Right lobe of liver (tissue), 6 donors: Measurements from ENCODE around the gene PGA4. TPM values are rescaled to one million over a fixed set of nuclear protein-coding genes. Genes with fewer than 3 reads are reported as not detected.
A peak's percentile ranks its signal among the peaks of the same experiment; 100 is the strongest.

Experiments
- ATAC-seq, 4 donors: fragments of 200-7000 bp; cut with Tn5 transposase; one replicate each; pipeline ENCODE4 v1.9.1; 2020; ENCODE audit warnings: mild to moderate bottlenecking in 4 of 4, moderate library complexity in 4 of 4
- DNase-seq, 3 donors: peaks; one replicate each; pipeline ENCODE4 v3.0.0-alpha.2; 2020
- H3K27ac ChIP-seq, 3 donors: fragments of 200-600 bp; one replicate each; pipeline ENCODE4 v1.8.0; 2022
- H3K27me3 ChIP-seq, 2 donors: fragments of 200-600 bp; one replicate each; pipeline ENCODE4 v1.8.0; 2022
- H3K36me3 ChIP-seq, 4 donors: fragments of 200-600 bp; sonication (generic) in 1 of 4; one replicate each; pipeline versions ENCODE4 v1.5.1 to v1.8.0; 2017 to 2022; ENCODE audit warnings: control low read depth in 1 of 4
- H3K4me1 ChIP-seq, 4 donors: fragments of 200-600 bp; sonication (generic) in 1 of 4; one replicate each; pipeline versions ENCODE4 v1.5.1 to v1.8.0; 2017 to 2022; ENCODE audit warnings: control low read depth in 1 of 4
- H3K4me3 ChIP-seq, 3 donors: fragments of 200-600 bp; one replicate each; pipeline ENCODE4 v1.8.0; 2022
- H3K9me3 ChIP-seq, 4 donors: fragments of 200-600 bp; sonication (generic) in 1 of 4; one replicate each; pipeline versions ENCODE4 v1.5.1 to v1.8.0; 2017 to 2022; ENCODE audit warnings: control low read depth in 1 of 4
- POLR2A ChIP-seq: fragments of 450-650 bp; IDR thresholded peaks from one replicate; pipeline ENCODE4 v1.6.1; 2017; ENCODE audit warnings: antibody characterized with exemption, mild to moderate bottlenecking
- WGBS: methylation state at CpG from one replicate; pipeline ENCODE4 v1.1.6; 2018; ENCODE audit warnings: low coverage, low lambda C conversion rate; ENCODE audit not compliant: insufficient coverage; ENCODE audit errors: missing lambda C conversion rate; 5-methylcytosine and 5-hydroxymethylcytosine counted together
- intact Hi-C, 2 donors: fragments of 100-400 bp; cut with DNase I; formaldehyde crosslinking; loops; one replicate each; pipeline versions ENCODE4 v1.11.2 to v1.14.1; 2022
- total RNA-seq, 6 experiments: library from RNA; depleted of rRNA in 2 of 6; stranded (reverse); fragments of >200 nt in 2 of 6; fragmentation: NEBNext Ultra II Directional in 3 of 6; extraction: Animal tissue kit (Norgen Biotek cat#: 25700) in 3 of 6; gene quantifications; one replicate each; pipeline versions ENCODE4 v1.1.0 to v1.2.4, GENCODE V29; 2016 to 2023
- TF ChIP-seq, protein P1 (sequence below), 4 donors: fragments of 200-600 bp in 3 of 4; fragments of 450-650 bp in 1 of 4; IDR thresholded peaks; one replicate each; pipeline versions ENCODE4 v1.5.1 to v1.8.0; 2016 to 2022; ENCODE audit warnings: antibody characterized with exemption in 4 of 4, mild to moderate bottlenecking in 2 of 4
- donor health status: DM: no; HTN: yes; CAD: no.
- donor health status: DM: no; HTN: no; CAD: no.
- donor health status: DM: no; HTN: no; CAD: no.
- donor health status: DM: no; HTN: yes; CAD: no.
- donor health status: DM: no; HTN: yes; CAD: no.

Gene PGA4
- total RNA-seq, 6 experiments from 2014 or later = 0.15 to 1.5 (median 0.52) TPM; not detected in 2

DNA sequence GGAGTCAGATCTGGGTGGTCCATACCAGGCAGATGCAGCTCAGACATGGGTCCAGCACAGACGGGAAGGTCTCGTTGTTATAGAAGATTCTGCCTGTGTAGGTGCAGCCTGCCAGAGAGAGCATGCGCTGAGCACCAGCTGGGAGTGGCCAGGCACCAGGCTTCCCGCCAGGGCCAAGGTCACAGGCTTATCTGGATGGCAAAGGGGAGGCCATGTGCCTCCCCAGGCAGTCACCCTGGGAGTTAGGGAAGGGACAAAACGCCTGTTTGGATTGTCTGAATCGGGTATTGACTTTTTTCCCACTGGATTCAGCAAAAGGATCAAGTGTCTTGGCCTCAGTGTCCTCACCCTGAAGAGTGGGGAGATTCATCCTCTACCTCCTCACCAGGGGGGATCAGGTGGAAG lies 45.3 kb downstream of the PGA4 start:
- Histone ChIP-seq H3K4me3 (no peak overlapping the region), H3K9me3 (no peaks in the 10 kb centered on the region), H3K36me3 (no peaks in the 10 kb centered on the region), H3K4me1 (peaks cover 0 to 31% (median 8%) of the 10 kb centered on the region in 4 donors), H3K27ac (peak overlapping the region; percentile 16 to 71 (median 26)), H3K27me3 (no peaks in the 10 kb centered on the region)
- 0% methylated on average over 2 of the region's 6 CpGs for WGBS
- ATAC-seq = peak; percentile 84 to 93 (median 87)
- no peak for TF ChIP-seq POLR2A
- TF ChIP-seq, protein P1, sequence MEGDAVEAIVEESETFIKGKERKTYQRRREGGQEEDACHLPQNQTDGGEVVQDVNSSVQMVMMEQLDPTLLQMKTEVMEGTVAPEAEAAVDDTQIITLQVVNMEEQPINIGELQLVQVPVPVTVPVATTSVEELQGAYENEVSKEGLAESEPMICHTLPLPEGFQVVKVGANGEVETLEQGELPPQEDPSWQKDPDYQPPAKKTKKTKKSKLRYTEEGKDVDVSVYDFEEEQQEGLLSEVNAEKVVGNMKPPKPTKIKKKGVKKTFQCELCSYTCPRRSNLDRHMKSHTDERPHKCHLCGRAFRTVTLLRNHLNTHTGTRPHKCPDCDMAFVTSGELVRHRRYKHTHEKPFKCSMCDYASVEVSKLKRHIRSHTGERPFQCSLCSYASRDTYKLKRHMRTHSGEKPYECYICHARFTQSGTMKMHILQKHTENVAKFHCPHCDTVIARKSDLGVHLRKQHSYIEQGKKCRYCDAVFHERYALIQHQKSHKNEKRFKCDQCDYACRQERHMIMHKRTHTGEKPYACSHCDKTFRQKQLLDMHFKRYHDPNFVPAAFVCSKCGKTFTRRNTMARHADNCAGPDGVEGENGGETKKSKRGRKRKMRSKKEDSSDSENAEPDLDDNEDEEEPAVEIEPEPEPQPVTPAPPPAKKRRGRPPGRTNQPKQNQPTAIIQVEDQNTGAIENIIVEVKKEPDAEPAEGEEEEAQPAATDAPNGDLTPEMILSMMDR (IDR thresholded peaks at IDR 0.05) = no peak
- intact Hi-C loops = loop anchor here in 1 of 2 donors (10.0 kb wide), 1 partner anchor 117 kb away; no protein-coding TSS in a partner anchor
- peak; percentile 88 to 94 (median 90) for DNase-seq

DNA sequence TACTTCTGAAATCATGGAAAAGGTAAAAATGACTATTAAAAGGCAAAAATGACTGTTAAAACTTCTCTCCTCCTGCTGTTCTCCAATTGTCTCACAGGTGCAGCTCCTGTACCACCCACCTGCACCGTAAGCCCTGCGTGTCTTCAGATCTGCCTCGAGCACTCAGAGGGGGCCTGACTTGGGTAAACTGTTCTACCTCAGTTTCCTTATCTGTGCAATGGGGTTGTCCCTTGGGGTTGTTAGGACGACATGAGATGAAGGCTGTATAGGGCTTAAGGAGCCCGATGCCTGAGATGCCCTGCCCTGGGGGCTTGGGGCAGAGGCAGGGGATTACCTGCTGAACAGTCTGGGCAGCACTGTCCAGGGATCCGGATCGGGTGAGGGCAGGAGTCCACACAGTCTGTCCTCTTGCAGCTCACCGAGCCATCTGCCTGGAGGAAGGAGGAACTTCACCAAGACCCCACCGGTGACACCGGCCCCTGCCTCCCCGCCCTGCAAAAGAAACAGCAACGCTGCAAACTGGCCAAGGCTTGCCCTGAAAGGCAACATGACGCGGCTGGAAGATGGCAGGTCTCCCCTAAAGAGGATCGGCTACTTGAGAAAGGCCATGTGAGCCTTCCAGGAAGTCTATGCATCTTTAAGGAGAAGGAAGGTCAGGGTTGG lies 46.6 kb downstream of the PGA4 start:
- H3K27me3 ChIP-seq = no peaks in the 10 kb centered on the region
- H3K4me1 ChIP-seq = peaks cover 0 to 31% (median 8%) of the 10 kb centered on the region in 4 donors
- WGBS = 87% methylated on average over 8 of the region's 15 CpGs
- no peak for DNase-seq
- intact Hi-C loops = loop anchor here in 1 of 2 donors (10.0 kb wide), 1 partner anchor 116 kb away; no protein-coding TSS in a partner anchor
- no peaks in the 10 kb centered on the region for H3K36me3 ChIP-seq
- ATAC-seq = no peak
- TF ChIP-seq, protein P1 (IDR thresholded peaks at IDR 0.05) = no peak
- no peak for TF ChIP-seq POLR2A
- H3K27ac ChIP-seq = no peak overlapping the region
- H3K9me3 ChIP-seq = no peaks in the 10 kb centered on the region
- H3K4me3 ChIP-seq = no peak overlapping the region

DNA sequence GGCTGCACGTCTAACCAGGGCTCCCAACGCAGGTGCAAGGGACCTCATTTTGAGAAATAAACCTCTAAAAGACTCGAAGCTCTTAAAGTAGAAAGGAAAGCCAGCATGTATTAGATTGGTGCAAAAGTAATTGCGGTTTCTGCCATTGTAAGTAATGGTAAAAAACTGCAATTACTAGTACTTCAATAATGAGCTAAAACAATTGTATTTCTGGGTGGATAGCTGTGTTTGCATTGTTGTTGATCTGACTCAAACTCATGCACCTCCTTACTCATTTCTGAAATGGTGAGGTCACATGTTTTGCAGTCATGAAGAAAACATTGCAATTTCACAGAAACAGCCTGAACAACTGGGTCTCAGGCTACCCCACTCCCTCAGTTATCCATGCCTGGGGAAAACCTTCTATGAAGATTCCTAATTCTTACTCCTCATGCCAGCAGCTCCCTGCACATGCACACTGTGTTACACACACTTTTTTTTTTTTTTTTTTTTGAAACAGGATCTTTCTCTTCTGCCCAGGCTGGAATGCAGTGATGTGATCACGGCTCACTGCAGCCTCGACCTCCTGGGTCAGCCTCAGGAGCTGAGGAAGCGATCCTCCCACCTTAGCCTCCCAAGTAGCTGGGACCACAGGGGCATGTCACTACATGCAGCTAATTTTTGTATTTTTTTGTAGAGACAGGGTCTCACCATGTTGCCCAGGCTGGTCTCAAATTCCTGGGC lies 48.4 kb downstream of the PGA4 start:
- Histone ChIP-seq H3K27me3 (no peaks in the 10 kb centered on the region), H3K9me3 (no peaks in the 10 kb centered on the region), H3K36me3 (no peaks in the 10 kb centered on the region), H3K4me1 (peaks cover 0 to 18% (median 3%) of the 10 kb centered on the region in 4 donors), H3K4me3 (no peak overlapping the region), H3K27ac (no peak overlapping the region)
- ATAC-seq = no peak
- WGBS = 91% methylated on average over 7 of the region's 7 CpGs
- intact Hi-C loops = no loop called here
- DNase-seq = no peak
- TF ChIP-seq, protein P1 (IDR thresholded peaks at IDR 0.05) = no peak
- no peak for TF ChIP-seq POLR2A

DNA sequence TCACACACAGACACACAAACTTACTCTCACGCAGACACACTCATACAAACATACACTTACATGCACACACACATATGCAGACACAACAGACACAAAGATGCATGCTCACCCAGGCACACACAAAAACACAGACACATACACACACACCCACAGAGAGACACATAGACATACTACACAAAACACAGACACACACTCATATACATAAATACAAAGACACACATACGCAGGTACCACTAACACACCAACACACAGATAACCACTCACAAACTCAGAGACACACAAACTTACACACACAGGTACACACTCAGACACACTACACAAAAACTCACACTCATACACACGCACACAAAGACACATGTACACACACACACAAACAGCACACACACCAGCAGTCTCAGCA lies 50.6 kb downstream of the PGA4 start:
- intact Hi-C loops = no loop called here
- TF ChIP-seq, protein P1 (IDR thresholded peaks at IDR 0.05) = no peak
- TF ChIP-seq POLR2A = no peak
- no peaks in the 10 kb centered on the region for H3K9me3 ChIP-seq
- no peak overlapping the region for H3K4me3 ChIP-seq
- ATAC-seq (no peak), DNase-seq (no peak)
- peaks cover 0 to 3% (median under 1%) of the 10 kb centered on the region in 4 donors for H3K4me1 ChIP-seq
- no peak overlapping the region for H3K27ac ChIP-seq
- H3K36me3 ChIP-seq = no peaks in the 10 kb centered on the region
- WGBS = 95% methylated on average over 3 of the region's 3 CpGs
- no peaks in the 10 kb centered on the region for H3K27me3 ChIP-seq
